ENCODE measurements around the gene DDX43. TPM values are rescaled to one million over a fixed set of nuclear protein-coding genes. Genes with fewer than 3 reads are reported as not detected.

DDX43 gene
- total and polyA plus RNA-seq, 10 of the 15 experiments (the other 5 are each of a cell fraction or from before 2014, with no cell fraction given), result 0.12 TPM; not detected in 9

DNA sequence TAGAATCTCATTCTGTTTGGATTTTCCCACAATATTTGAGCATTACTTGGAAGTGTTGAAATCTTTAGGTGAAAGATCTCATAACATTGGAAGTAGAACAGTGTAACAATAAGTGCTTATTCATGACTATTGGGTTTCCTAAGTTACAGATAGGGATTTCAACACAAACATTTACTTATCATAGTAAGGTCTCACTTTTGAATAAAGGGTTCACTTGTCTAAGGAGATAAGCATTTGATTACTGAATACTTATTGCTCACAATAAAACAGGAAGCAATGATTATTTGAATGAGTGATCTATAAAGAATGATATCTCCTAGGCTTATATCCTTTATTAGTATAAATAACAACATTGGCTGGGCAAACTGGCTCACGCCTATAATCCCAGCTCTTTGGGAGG, 14.8 kb downstream of the DDX43 start:
- H3K27ac ChIP-seq (ENCODE audit: control insufficient read depth, insufficient read depth), result no peak overlapping the region
- no peaks in the 10 kb centered on the region for H3K36me3 ChIP-seq (ENCODE audit: control insufficient read depth in 2 of 2, insufficient read depth in 2 of 2, low read length in 1 of 2)
- TF ChIP-seq RAD51 (IDR thresholded peaks at IDR 0.05) (no peak), ESRRA (IDR thresholded peaks at IDR 0.05; ENCODE audit: low read length) (no peak), ZNF24 (IDR thresholded peaks at IDR 0.05) (no peak), BHLHE40 (IDR thresholded peaks at IDR 0.05; ENCODE audit: borderline replicate concordance in 1 of 2, low read depth in 2 of 2, low read length in 1 of 2) (no peak), ZNF622 (IDR thresholded peaks at IDR 0.05) (no peak), NFIC (IDR thresholded peaks at IDR 0.05; ENCODE audit: low read depth, low read length) (no peak)
- TF ChIP-seq, protein P1, sequence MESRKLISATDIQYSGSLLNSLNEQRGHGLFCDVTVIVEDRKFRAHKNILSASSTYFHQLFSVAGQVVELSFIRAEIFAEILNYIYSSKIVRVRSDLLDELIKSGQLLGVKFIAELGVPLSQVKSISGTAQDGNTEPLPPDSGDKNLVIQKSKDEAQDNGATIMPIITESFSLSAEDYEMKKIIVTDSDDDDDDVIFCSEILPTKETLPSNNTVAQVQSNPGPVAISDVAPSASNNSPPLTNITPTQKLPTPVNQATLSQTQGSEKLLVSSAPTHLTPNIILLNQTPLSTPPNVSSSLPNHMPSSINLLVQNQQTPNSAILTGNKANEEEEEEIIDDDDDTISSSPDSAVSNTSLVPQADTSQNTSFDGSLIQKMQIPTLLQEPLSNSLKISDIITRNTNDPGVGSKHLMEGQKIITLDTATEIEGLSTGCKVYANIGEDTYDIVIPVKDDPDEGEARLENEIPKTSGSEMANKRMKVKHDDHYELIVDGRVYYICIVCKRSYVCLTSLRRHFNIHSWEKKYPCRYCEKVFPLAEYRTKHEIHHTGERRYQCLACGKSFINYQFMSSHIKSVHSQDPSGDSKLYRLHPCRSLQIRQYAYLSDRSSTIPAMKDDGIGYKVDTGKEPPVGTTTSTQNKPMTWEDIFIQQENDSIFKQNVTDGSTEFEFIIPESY (IDR thresholded peaks at IDR 0.05), result no peak
- TF ChIP-seq, protein P2, sequence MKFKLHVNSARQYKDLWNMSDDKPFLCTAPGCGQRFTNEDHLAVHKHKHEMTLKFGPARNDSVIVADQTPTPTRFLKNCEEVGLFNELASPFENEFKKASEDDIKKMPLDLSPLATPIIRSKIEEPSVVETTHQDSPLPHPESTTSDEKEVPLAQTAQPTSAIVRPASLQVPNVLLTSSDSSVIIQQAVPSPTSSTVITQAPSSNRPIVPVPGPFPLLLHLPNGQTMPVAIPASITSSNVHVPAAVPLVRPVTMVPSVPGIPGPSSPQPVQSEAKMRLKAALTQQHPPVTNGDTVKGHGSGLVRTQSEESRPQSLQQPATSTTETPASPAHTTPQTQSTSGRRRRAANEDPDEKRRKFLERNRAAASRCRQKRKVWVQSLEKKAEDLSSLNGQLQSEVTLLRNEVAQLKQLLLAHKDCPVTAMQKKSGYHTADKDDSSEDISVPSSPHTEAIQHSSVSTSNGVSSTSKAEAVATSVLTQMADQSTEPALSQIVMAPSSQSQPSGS (IDR thresholded peaks at IDR 0.05; ENCODE audit: low read length), result no peak
- TF ChIP-seq, protein P3, sequence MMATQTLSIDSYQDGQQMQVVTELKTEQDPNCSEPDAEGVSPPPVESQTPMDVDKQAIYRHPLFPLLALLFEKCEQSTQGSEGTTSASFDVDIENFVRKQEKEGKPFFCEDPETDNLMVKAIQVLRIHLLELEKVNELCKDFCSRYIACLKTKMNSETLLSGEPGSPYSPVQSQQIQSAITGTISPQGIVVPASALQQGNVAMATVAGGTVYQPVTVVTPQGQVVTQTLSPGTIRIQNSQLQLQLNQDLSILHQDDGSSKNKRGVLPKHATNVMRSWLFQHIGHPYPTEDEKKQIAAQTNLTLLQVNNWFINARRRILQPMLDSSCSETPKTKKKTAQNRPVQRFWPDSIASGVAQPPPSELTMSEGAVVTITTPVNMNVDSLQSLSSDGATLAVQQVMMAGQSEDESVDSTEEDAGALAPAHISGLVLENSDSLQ (IDR thresholded peaks at IDR 0.05), result no peak
- no TSS peak for BruUV-seq (replicated peaks)
- RAD21 ChIA-PET (ENCODE audit: unreplicated experiment), result no interaction called here
- no peak for FAIRE-seq
- no peak overlapping the region for H2AFZ ChIP-seq (ENCODE audit: control insufficient read depth, low read depth, low read length)
- CTCF ChIA-PET, result no interaction called here
- no peaks in the 10 kb centered on the region for H3K79me2 ChIP-seq (ENCODE audit: control insufficient read depth, insufficient read depth, low read length)
- in situ Hi-C loops (cut with MboI), result no loop called here
- no peak for DNase-seq (ENCODE audit: low read depth, low spot score)
- no peak overlapping the region for H3K9ac ChIP-seq (ENCODE audit: control insufficient read depth, insufficient read depth, low read length)
- SMC1A ChIA-PET (ENCODE audit: uncharacterized antibody, unreplicated experiment), result interaction anchor here (1.6 kb wide), 1 partner anchor 29 kb away, joined by 3 read pairs; no protein-coding TSS in a partner anchor
- ATAC-seq, result no peak
- no peaks in the 10 kb centered on the region for H3K9me3 ChIP-seq (replicated peaks; ENCODE audit: control insufficient read depth, insufficient read depth, low read length)
- POLR2A ChIA-PET, result no interaction called here
- 100% methylated on average over 1 of the region's 1 CpG for WGBS (ENCODE audit: insufficient coverage, insufficient replicate concordance, low lambda C conversion rate, missing lambda C conversion rate)
- no peaks in the 10 kb centered on the region for H3K4me1 ChIP-seq (ENCODE audit: control insufficient read depth, insufficient read depth, low read length)
- no peak overlapping the region for H3K4me2 ChIP-seq (ENCODE audit: control insufficient read depth, insufficient read depth)
- no peak overlapping the region for H3K4me3 ChIP-seq
- H4K20me1 ChIP-seq (ENCODE audit: control insufficient read depth, insufficient read depth), result no peaks in the 10 kb centered on the region
- H3K27me3 ChIP-seq (replicated peaks in 1 of 2; ENCODE audit: control insufficient read depth in 2 of 2, insufficient read depth in 2 of 2, low read length in 1 of 2), result no peaks in the 10 kb centered on the region
- intact Hi-C loops (cut with micrococcal nuclease; ENCODE audit: unreplicated experiment), result no loop called here
